SK-N-SH (cell line): Measurements from ENCODE around the gene CPNE2.

Experiments
- GATA2 ChIP-seq: sonication (generic); formaldehyde crosslinking; IDR thresholded peaks from 2 replicates; pipeline ENCODE4 v1.5.0; 2020; ENCODE audit warnings: mild to moderate bottlenecking, missing genetic modification reagents
- MAX ChIP-seq: IDR thresholded peaks from 2 replicates; pipeline ENCODE4 v1.4.0; 2012; ENCODE audit warnings: low read depth
- MEF2A ChIP-seq: IDR thresholded peaks from 2 replicates; pipeline ENCODE4 v1.4.0; 2012; ENCODE audit warnings: low read depth, borderline replicate concordance
- MXI1 ChIP-seq: IDR thresholded peaks from 2 replicates; pipeline ENCODE4 v1.6.1; 2012; ENCODE audit warnings: mild to moderate bottlenecking, low read depth, low read length, improper control_type of control experiment
- NRF1 ChIP-seq: IDR thresholded peaks from 2 replicates; pipeline ENCODE4 v1.6.1; 2012; ENCODE audit warnings: low read depth, mild to moderate bottlenecking, low read length
- POLR2AphosphoS5 ChIP-seq: IDR thresholded peaks from 2 replicates; pipeline ENCODE4 v1.6.1; 2012; ENCODE audit warnings: low read depth, low read length
- RAD21 ChIP-seq: IDR thresholded peaks from 2 replicates; pipeline ENCODE4 v1.6.1; 2012; ENCODE audit warnings: mild to moderate bottlenecking, low read length
- REST ChIP-seq: IDR thresholded peaks from 2 replicates; pipeline ENCODE4 v1.6.1; 2012; ENCODE audit warnings: mild to moderate bottlenecking, low read depth, low read length, moderate library complexity
- RFX5 ChIP-seq: IDR thresholded peaks from 2 replicates; pipeline ENCODE4 v1.6.1; 2012; ENCODE audit warnings: mild to moderate bottlenecking, improper control_type of control experiment, low read length
- RXRA ChIP-seq: IDR thresholded peaks from 2 replicates; pipeline ENCODE4 v1.4.0; 2012; ENCODE audit warnings: low read depth, mild to moderate bottlenecking, borderline replicate concordance
- SIN3A ChIP-seq: IDR thresholded peaks from 2 replicates; pipeline ENCODE4 v1.6.1; 2012; ENCODE audit warnings: low read depth, mild to moderate bottlenecking, low read length, moderate library complexity, borderline replicate concordance
- SMC3 ChIP-seq: IDR thresholded peaks from 2 replicates; pipeline ENCODE4 v1.6.1; 2012; ENCODE audit warnings: low read depth, low read length, improper control_type of control experiment
- YY1 ChIP-seq: IDR thresholded peaks from 2 replicates; pipeline ENCODE4 v1.4.0; 2012; ENCODE audit warnings: low read depth, mild to moderate bottlenecking
- TF ChIP-seq, protein P1 (sequence below): fragments of 200-600 bp; sonication (generic); IDR thresholded peaks from 2 replicates; pipeline ENCODE4 v1.6.1; 2017; ENCODE audit warnings: antibody characterized with exemption, mild to moderate bottlenecking, moderate library complexity

GRCh38 chr16:57102888-57103851 lies 10.8 kb downstream of the CPNE2 start:
- TF ChIP-seq, protein P1, sequence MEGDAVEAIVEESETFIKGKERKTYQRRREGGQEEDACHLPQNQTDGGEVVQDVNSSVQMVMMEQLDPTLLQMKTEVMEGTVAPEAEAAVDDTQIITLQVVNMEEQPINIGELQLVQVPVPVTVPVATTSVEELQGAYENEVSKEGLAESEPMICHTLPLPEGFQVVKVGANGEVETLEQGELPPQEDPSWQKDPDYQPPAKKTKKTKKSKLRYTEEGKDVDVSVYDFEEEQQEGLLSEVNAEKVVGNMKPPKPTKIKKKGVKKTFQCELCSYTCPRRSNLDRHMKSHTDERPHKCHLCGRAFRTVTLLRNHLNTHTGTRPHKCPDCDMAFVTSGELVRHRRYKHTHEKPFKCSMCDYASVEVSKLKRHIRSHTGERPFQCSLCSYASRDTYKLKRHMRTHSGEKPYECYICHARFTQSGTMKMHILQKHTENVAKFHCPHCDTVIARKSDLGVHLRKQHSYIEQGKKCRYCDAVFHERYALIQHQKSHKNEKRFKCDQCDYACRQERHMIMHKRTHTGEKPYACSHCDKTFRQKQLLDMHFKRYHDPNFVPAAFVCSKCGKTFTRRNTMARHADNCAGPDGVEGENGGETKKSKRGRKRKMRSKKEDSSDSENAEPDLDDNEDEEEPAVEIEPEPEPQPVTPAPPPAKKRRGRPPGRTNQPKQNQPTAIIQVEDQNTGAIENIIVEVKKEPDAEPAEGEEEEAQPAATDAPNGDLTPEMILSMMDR, result no peak
- TF ChIP-seq RXRA, result no peak
- TF ChIP-seq RAD21, result no peak
- no peak for TF ChIP-seq GATA2 (CRISPR knock-in tag)
- no peak for TF ChIP-seq POLR2AphosphoS5
- no peak for TF ChIP-seq REST
- TF ChIP-seq MAX, result no peak
- no peak for TF ChIP-seq NRF1
- TF ChIP-seq RFX5, result no peak
- TF ChIP-seq MXI1, result no peak
- TF ChIP-seq SIN3A, result no peak
- TF ChIP-seq YY1, result no peak
- TF ChIP-seq SMC3, result no peak
- TF ChIP-seq MEF2A, result no peak
